ELR (cell line): ENCODE results near the gene NAA80.

ENCODE experiments used
- DNase-seq: peaks from one replicate; pipeline ENCODE4 v3.0.0-alpha.2; 2015; ENCODE audit warnings: low read depth

NAA80 gene

DNA sequence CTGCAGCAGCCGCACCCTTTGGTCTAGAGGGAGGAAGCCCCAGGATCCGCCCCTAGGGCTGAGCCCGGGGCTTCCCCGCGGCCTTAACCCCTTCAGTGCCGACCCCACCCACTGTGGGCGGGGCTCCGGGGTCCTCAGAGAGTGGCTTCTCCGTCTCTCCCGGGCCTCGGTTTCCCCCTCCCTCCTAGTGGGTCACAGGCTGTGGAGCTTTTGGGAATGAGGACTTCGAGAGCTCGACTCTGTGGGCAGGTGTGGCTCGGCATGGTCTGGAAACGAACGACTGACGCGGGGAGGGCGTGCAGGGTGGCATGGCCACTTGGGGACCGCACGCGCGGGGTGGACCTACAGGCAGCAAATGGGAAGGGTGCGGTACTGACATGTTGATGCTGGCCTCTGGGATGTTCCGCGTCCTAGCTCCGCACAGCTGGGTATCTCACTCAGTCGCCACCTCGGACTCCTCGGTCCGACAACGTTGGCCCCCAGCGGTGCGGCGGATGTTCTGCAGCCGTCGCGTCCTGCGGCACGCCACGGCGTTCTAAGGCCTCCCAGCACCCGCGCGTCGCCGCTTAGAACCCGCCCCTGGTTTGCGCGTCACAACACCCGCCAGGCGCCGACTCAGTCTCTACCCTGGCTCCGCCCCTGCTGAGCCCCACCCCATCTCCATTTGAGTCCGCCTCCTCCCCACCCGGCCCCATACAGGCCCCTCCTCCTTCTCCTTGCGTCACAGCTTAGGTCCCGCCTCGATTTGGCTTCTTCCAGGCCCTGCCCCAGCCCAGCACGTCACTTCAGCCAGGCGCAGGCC is at the start of gene NAA80, which contains the start of gene HYAL3:
TSS of gene NAA80 (minus strand) at position 570 of the 802 bp plus-strand sequence. CDS start 1,942 bp downstream, outside the sequence.
TSS of gene HYAL3 (minus strand) at position 570 of the 802 bp plus-strand sequence. CDS start 3,803 bp downstream, outside the sequence.
- DNase-seq: peak; percentile 99

DNA sequence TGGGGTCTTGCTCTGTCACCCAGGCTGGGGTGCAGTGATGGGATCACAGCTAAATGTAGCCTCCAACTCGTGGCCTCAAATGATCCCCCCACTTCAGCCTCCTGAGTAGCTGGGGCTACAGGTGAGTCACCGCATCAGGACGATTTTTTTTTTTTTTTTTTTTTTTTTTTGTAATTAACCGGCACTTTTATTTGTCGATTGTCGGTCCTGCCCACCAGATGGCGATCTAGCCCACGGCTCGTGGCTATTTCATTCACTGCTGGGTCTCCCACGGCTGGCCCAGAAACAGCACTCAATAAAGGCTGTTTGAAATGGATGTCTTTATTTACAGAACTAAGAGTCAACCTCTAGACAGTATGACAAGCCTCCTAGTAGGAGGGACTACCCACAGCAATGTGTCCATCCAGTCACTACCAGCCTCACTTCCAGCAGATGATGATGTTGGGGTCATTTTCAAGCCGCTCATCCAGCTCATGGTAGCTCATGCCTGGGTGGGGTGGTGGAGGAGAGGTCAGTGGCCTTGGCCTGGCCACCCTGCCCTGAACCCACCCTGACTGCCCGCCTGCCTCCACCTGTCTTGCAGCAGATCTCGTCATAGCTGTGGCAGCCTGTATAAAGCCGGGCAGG is 48.1 kb upstream of the NAA80 start:
- DNase-seq: peak; percentile 82

- peak; percentile 74 for DNase-seq
These were observed 46.5 kb upstream of the NAA80 start, which contains the start of gene ZMYND10 for GRCh38 chr3:50345586-50346234. ZMYND10 (minus strand) TSS chr3:50345732; CDS start chr3:50345579, 153 bp downstream.

GRCh38 chr3:50345008-50345407 is 45.8 kb upstream of the NAA80 start:
- no peak for DNase-seq

DNA sequence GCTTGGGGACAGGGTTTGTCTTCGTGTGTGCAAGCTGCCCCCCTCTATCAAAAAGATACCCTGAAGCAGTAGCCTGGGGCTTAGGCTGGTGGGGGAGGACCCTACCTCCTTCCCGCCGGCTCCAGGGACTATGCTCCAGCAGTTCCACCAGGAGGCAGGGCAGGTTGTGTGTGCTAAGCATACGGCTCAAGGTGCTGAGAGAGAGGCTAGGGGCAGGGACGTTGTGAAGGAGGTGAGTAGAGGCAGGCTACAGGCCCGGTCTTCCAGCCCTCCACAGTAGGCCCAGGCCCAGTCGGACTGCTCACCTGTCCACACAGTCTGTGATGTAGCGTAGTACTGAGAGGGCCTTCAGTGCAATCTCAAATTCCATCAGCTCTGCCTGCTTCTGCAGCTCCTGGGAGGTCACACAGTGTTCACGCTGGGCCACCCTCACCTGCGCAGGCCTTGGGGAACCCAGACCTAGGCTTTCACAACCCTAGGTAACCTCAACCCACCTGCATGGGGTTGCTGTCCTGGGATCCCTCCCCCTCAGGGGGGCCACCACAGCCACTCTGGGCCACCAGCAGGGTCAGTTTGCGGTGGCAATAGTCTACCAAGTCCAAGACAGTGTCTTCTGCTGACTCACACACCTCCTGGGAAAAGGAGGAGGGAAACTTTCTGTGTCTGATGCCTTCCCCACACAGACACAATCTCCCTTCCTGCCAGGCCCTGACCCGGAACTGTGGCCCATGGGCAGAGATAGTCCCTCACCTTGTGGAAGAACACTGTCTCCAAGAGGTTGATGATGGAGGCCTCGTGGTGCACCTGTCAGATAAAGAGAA is 43.8 kb upstream of the NAA80 start:
- DNase-seq: no peak

DNA sequence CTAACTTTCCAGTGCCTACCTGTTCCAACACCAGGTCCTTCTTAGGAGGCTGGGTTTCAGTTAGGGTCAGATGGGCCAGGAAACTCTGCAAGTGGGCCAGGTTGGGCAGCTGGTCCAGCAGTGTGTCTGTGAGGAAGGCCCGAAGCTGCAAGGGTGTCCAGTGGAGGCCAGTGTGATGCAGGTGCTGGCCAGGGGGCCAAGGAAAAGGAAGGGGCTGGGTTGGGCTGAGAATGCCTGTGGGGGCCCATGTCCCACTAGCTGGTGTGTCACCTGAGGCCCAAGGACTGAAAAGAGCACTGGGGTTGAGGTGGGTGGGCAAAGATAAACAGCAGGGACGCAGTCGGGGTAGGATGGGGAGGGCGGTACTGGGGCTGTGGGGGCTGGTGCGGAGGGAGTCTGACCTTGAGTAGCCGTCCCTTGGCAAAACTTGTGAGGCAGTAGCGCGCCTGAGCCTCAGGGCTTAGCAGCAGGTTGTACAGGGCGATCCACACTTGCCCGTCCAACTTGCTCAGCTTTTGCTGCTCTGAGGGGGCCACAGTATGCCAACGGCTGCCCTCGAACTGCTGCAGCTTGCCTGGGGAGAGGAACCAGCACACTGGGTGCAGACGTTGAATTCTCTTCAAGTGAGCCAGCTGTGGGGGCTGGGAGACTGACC is 42.9 kb upstream of the NAA80 start:
- DNase-seq: no peak

- DNase-seq: no peak
These were observed 42.3 kb upstream of the NAA80 start for GRCh38 chr3:50341537-50341936.

DNA sequence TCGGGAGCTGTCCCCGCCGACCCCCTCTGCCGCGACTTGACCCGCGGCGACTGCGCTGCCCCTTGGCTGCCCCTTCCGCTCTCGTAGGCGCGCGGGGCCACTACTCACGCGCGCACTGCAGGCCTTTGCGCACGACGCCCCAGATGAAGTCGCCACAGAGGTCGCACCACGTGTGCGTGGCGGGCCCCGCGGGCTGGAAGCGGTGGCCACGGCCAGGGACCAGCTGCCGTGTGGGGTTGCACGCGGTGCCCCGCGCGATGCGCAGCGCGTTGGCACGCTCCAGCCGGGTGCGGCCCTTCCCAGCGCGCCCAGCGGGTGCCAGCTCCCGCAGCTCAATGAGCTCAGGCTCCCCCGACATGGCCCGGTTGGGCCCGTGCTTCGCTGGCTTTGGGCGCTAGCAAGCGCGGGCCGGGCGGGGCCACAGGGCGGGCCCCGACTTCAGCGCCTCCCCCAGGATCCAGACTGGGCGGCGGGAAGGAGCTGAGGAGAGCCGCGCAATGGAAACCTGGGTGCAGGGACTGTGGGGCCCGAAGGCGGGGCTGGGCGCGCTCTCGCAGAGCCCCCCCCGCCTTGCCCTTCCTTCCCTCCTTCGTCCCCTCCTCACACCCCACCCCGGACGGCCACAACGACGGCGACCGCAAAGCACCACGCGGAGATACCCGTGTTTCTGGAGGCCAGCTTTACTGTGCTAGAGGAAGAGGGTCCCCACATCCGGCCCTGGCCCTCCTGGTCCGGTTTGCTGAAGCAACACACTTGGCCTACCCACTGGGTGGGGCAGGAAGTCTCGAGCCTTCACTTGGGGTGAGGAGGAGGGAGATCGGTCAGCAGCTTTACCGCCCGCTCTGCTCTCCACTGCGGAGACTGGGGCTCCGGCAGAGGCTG is 41.5 kb upstream of the NAA80 start, which contains the start of gene RASSF1:
TSS of gene RASSF1 (minus strand) at position 389 of the 882 bp plus-strand sequence. CDS start at position 358, 31 bp downstream.
- peak; percentile 79 for DNase-seq

DNA sequence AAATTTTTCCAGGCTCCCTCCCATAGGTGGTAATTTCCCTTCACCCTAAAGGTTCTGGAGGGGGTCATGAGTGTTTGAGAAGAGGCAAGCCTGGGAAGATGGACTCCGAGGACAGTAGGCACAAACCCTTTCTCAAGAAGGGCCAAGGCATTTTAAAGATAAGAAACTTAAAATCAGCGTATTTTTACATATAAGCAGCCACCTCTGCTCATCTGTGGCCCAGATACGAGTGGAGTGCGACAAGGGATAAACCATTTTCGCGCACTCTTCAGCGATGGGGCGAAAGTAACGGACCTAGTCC is 40.9 kb upstream of the NAA80 start:
- DNase-seq: no peak

DNA sequence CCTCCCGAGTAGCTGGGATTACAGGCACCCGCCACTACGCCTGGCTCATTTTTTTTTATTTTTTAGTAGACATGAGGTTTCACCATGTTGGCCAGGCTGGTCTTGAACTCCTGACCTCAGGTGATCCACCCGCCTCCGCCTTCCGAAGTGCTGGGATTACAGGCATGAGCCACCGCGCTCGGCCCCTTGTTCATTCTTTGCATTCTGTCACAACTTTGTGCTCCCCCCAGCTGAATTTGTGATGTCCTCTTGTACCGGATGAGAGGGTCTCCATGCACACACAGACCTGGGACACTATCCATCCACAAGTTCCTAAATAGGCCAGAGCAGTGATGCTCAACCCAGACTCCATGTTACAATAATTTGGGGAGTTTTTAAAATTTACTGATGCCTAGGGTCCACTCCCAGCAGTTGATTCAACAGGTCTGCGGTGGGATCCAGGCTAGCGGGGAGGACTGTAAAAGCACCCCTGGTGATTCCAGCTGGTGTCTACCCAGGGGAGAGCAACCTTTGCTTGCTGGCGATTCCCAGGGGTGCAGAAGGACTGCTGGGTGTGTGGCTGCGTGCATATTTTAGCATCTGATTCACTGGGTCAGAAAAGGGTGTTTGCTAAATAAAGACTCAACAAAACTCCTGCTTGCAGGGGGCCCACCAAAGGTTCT is 40.4 kb upstream of the NAA80 start:
- peak; percentile 57 for DNase-seq

GRCh38 chr3:50338965-50339364 is 39.8 kb upstream of the NAA80 start:
- DNase-seq: peak; percentile 29

DNA sequence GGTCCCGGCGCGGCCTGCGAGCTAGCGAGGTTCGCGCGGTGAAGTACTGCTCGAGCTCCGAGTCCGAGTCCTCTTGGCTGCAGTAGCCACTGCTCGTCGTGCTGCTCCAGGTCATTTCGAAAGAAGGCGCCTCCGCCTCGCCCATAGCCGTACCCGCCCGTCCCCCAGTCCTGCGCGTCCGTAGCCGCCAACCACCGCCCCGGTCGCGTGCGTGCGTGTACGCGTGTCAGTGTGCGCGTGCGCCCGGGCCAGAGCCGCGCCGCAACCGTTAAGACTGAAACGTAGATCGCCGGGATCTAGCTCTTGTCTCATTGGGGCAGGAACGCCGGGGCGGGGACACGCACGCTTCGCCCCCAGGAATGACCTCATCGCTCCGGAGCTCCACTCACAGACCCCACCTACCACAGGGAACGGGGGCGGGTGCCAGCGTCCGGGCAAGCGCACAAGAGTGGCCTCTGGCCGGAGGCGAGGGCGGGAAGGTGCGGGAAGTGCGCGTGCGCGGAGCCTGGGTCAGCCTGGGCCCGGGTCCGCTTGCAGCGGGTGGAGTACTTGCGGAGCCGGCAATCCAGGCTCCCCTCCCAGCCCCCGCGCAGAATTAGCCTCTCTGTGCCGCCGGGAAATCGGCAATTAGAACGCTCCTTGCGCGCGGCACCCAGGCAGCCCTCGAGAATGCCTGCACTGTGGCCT is 38.1 kb upstream of the NAA80 start:
- peak; percentile 99 for DNase-seq

- peak; percentile 52 for DNase-seq
These were observed 37.4 kb upstream of the NAA80 start for GRCh38 chr3:50336452-50337174.

GRCh38 chr3:50334339-50335075 is 35.3 kb upstream of the NAA80 start:
- DNase-seq: no peak

- peak; percentile 78 for DNase-seq
These were observed 34.6 kb upstream of the NAA80 start for GRCh38 chr3:50333744-50334328.

- DNase-seq: no peak
These were observed 32.2 kb upstream of the NAA80 start for GRCh38 chr3:50331364-50331907.

GRCh38 chr3:50330330-50330729 is 31.1 kb upstream of the NAA80 start:
- no peak for DNase-seq
